Measurements from ENCODE around the gene OTUD5.

The OTUD5 gene

GRCh38 chrX:48971249-48972219, 14.1 kb upstream of the OTUD5 start, which contains the start of gene KCND1:
KCND1 (minus strand) TSS chrX:48971844; CDS start chrX:48970271, 1,573 bp downstream.
- peak; percentile 7 for DNase-seq

- DNase-seq, result no peak
These were observed 12.1 kb upstream of the OTUD5 start for GRCh38 chrX:48969471-48969870.

- no peak for DNase-seq
These were observed 11.0 kb upstream of the OTUD5 start for GRCh38 chrX:48968377-48968776.

- DNase-seq, result no peak
These were observed 9.6 kb upstream of the OTUD5 start for GRCh38 chrX:48966796-48967579.

GRCh38 chrX:48965959-48966358, 8.6 kb upstream of the OTUD5 start:
- DNase-seq, result no peak

- DNase-seq, result no peak
These were observed 4.2 kb upstream of the OTUD5 start for GRCh38 chrX:48961585-48962091.

GRCh38 chrX:48960291-48960690, 2.9 kb upstream of the OTUD5 start:
- DNase-seq, result no peak

GRCh38 chrX:48958635-48959094, 1.3 kb upstream of the OTUD5 start:
- no peak for DNase-seq

GRCh38 chrX:48957827-48958634, 624 bp upstream of the OTUD5 start:
- DNase-seq, result peak; percentile 93

GRCh38 chrX:48956728-48957414, 536 bp downstream of the OTUD5 start:
- DNase-seq, result peak; percentile 54

- DNase-seq, result no peak
These were observed 8.8 kb downstream of the OTUD5 start for GRCh38 chrX:48948589-48948988.

- DNase-seq, result peak; percentile 53
These were observed 11.7 kb downstream of the OTUD5 start for GRCh38 chrX:48945517-48946348.

- no peak for DNase-seq
These were observed 14.5 kb downstream of the OTUD5 start for GRCh38 chrX:48942895-48943294.

GRCh38 chrX:48940404-48940955, 16.9 kb downstream of the OTUD5 start:
- DNase-seq, result no peak

- no peak for DNase-seq
These were observed 17.7 kb downstream of the OTUD5 start for GRCh38 chrX:48939524-48940228.

- DNase-seq, result peak; percentile 81
These were observed 18.5 kb downstream of the OTUD5 start for GRCh38 chrX:48938721-48939425.

GRCh38 chrX:48937054-48937907, 20.1 kb downstream of the OTUD5 start:
- DNase-seq, result peak; percentile 89

- DNase-seq, result no peak
These were observed 20.9 kb downstream of the OTUD5 start for GRCh38 chrX:48936429-48937053.

Measured in stimulated activated CD4-positive, alpha-beta T cell treated with anti-CD3 and anti-CD28 coated beads, Interleukin-4, amount 100 ng/mL, for 24 hours (primary cell).